Activated B cell treated with CpG ODN at 0.5 μM for 24 hours (primary cell): ENCODE data around the gene CIAO2A. TPM values are rescaled to one million over a fixed set of nuclear protein-coding genes. Genes with fewer than 3 reads are reported as not detected.
A peak's percentile ranks its signal among the peaks of the same experiment; 100 is the strongest.

Source experiments
- ATAC-seq: fragments of 200-7000 bp; cut with Tn5 transposase; one replicate; pipeline ENCODE4 v1.10.0; 2021; ENCODE audit warnings: low read depth, mild to moderate bottlenecking, moderate library complexity
- CTCF ChIA-PET: fragments of 350-600 bp; sonication (Branson Sonifier 250); formaldehyde crosslinking; loops from one replicate; lab custom pipeline; 2021; ENCODE audit warnings: antibody characterized with exemption; lab: Charles Lee
- POLR2A ChIA-PET: fragments of 350-600 bp; sonication (Branson Sonifier 250); formaldehyde crosslinking; loops from one replicate; lab custom pipeline; 2021; ENCODE audit warnings: antibody characterized with exemption; lab: Charles Lee
- DNase-seq: peaks from one replicate; pipeline ENCODE4 v3.0.0; 2022
- H3K27ac Mint-ChIP-seq: one replicate; pipeline ENCODE4 v1.8.0; 2020; ENCODE audit warnings: mixed read lengths
- H3K27me3 Mint-ChIP-seq: one replicate; pipeline ENCODE4 v1.8.0; 2021; ENCODE audit warnings: mixed read lengths
- H3K36me3 Mint-ChIP-seq: one replicate; pipeline ENCODE4 v1.8.0; 2021; ENCODE audit warnings: low read depth, mixed read lengths
- H3K4me1 Mint-ChIP-seq: one replicate; pipeline ENCODE4 v1.8.0; 2021; ENCODE audit warnings: mixed read lengths
- H3K4me3 Mint-ChIP-seq: one replicate; pipeline ENCODE4 v1.8.0; 2020; ENCODE audit warnings: mild to moderate bottlenecking, mixed read lengths
- H3K9me3 Mint-ChIP-seq: one replicate; pipeline ENCODE4 v1.8.0; 2020; ENCODE audit warnings: mixed read lengths
- intact Hi-C: fragments of 100-400 bp; cut with micrococcal nuclease; formaldehyde crosslinking; loops from one replicate; pipeline ENCODE4 v1.15.1; 2024
- total RNA-seq: library from RNA; stranded (reverse); gene quantifications from 2 replicates; pipeline ENCODE4 v1.2.3, GENCODE V29; 2022
- TF ChIP-seq, protein P1 (sequence below): fragments of 200-600 bp; IDR thresholded peaks from one replicate; pipeline ENCODE4 v1.8.0; 2022; ENCODE audit warnings: antibody characterized with exemption, mild to moderate bottlenecking

Gene CIAO2A
- total RNA-seq, 1 donor from 2014 or later, result 58.4 TPM

GRCh38 chr15:64037116-64037515 lies 56.5 kb downstream of the CIAO2A start:
- DNase-seq (no peak), ATAC-seq (no peak)
- TF ChIP-seq, protein P1, sequence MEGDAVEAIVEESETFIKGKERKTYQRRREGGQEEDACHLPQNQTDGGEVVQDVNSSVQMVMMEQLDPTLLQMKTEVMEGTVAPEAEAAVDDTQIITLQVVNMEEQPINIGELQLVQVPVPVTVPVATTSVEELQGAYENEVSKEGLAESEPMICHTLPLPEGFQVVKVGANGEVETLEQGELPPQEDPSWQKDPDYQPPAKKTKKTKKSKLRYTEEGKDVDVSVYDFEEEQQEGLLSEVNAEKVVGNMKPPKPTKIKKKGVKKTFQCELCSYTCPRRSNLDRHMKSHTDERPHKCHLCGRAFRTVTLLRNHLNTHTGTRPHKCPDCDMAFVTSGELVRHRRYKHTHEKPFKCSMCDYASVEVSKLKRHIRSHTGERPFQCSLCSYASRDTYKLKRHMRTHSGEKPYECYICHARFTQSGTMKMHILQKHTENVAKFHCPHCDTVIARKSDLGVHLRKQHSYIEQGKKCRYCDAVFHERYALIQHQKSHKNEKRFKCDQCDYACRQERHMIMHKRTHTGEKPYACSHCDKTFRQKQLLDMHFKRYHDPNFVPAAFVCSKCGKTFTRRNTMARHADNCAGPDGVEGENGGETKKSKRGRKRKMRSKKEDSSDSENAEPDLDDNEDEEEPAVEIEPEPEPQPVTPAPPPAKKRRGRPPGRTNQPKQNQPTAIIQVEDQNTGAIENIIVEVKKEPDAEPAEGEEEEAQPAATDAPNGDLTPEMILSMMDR, result no peak
- H3K9me3 Mint-ChIP-seq, result no peaks in the 10 kb centered on the region
- intact Hi-C loops, result no loop called here
- H3K4me3 Mint-ChIP-seq, result no peak overlapping the region
- no peak overlapping the region for H3K27ac Mint-ChIP-seq
- ChIA-PET CTCF (interaction anchor here (1.5 kb wide), 1 partner anchor 9 kb away, joined by 3 read pairs; the partner anchor contains the start of gene DAPK2), POLR2A (no interaction called here)
- H3K36me3 Mint-ChIP-seq, result no peaks in the 10 kb centered on the region
- H3K4me1 Mint-ChIP-seq, result peaks cover 18% of the 10 kb centered on the region
- no peaks in the 10 kb centered on the region for H3K27me3 Mint-ChIP-seq

GRCh38 chr15:64035525-64035924 lies 58.1 kb downstream of the CIAO2A start:
- intact Hi-C loops, result no loop called here

GRCh38 chr15:64034519-64034918 lies 59.1 kb downstream of the CIAO2A start:
- peak; percentile 34 for ATAC-seq
- Mint-ChIP-seq H3K4me3 (no peak overlapping the region), H3K4me1 (peaks cover 18% of the 10 kb centered on the region), H3K36me3 (no peaks in the 10 kb centered on the region), H3K27me3 (no peaks in the 10 kb centered on the region), H3K9me3 (no peaks in the 10 kb centered on the region), H3K27ac (peak overlapping the region; percentile 24)
- ChIA-PET POLR2A (interaction anchor here (1.0 to 1.3 kb wide), 2 partner anchors 10 to 24 kb away, joined by 3 read pairs; no protein-coding TSS in a partner anchor), CTCF (no interaction called here)
- no peak for DNase-seq
- TF ChIP-seq, protein P1, result no peak
- intact Hi-C loops, result no loop called here

More at GRCh38 chr15:64035525-64035924, 58.1 kb downstream of the CIAO2A start:
- H3K36me3 Mint-ChIP-seq, result no peaks in the 10 kb centered on the region
- H3K4me3 Mint-ChIP-seq, result no peak overlapping the region
- peaks cover 18% of the 10 kb centered on the region for H3K4me1 Mint-ChIP-seq
- TF ChIP-seq, protein P1, result no peak
- no peaks in the 10 kb centered on the region for H3K27me3 Mint-ChIP-seq
- CTCF ChIA-PET, result interaction anchor here (1.5 kb wide), 1 partner anchor 11 kb away, joined by 3 read pairs; the partner anchor contains the start of gene DAPK2
- H3K9me3 Mint-ChIP-seq, result no peaks in the 10 kb centered on the region
- POLR2A ChIA-PET, result interaction anchor here (1.3 kb wide), 1 partner anchor 25 kb away, joined by 3 read pairs; no protein-coding TSS in a partner anchor
- no peak for ATAC-seq
- H3K27ac Mint-ChIP-seq, result peak overlapping the region; percentile 57
- no peak for DNase-seq

DNA sequence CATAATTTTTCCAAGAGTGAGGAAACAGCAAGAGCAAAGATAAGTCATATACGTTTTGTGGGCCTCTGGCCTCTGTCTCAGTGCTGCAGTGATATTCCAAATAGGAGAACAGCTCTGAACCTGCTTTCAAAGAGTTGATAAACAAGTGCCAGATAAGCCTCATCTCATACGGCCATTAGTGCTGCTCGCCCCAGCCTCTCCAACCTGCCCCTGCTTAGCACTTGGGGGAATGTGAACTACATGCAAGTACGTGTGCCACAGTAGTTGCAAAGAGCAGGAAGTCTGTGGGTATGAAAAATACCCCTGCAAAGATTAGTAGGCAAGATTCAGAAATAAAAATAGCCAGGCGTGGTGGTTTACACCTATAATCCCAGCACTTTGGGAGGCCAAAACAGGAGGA lies 61.3 kb downstream of the CIAO2A start:
- intact Hi-C loops, result no loop called here
- Mint-ChIP-seq H3K36me3 (no peaks in the 10 kb centered on the region), H3K27ac (no peak overlapping the region), H3K27me3 (no peaks in the 10 kb centered on the region), H3K4me1 (peaks cover 25% of the 10 kb centered on the region), H3K9me3 (no peaks in the 10 kb centered on the region), H3K4me3 (no peak overlapping the region)
- ChIA-PET POLR2A (interaction anchor here (1.1 kb wide), 1 partner anchor 10 kb away, joined by 3 read pairs; no protein-coding TSS in a partner anchor), CTCF (no interaction called here)
- TF ChIP-seq, protein P1, result no peak
- DNase-seq (no peak), ATAC-seq (no peak)

DNA sequence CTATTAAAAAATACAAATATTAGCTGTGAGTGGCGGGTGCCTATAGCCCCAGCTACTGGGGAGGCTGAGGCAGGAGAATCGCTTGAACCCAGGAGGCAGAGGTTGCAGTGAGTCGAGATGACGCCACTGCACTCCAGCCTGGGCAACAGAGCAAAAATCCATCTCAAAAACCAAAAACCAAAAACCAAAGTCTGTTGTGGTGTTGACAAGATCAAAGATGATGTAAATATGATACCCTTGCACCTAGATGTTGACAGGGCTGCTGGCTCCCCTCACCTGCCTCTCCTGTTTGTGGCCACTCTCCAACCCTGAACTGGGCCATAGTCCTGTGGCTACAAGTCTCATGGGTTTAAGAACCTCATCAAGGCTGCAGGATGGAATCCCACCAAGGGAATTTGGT lies 63.5 kb downstream of the CIAO2A start:
- no peak for ATAC-seq
- H3K4me1 Mint-ChIP-seq, result peaks cover 25% of the 10 kb centered on the region

More for the DNA sequence above, 63.5 kb downstream of the CIAO2A start:
- ChIA-PET CTCF (interaction anchor here (1.0 kb wide), 1 partner anchor 277 kb away, joined by 4 read pairs; no protein-coding TSS in a partner anchor), POLR2A (interaction anchor here (0.6 kb wide), 1 partner anchor 517 kb away, joined by 4 read pairs; no protein-coding TSS in a partner anchor)
- TF ChIP-seq, protein P1, result no peak
- Mint-ChIP-seq H3K36me3 (no peaks in the 10 kb centered on the region), H3K27me3 (no peaks in the 10 kb centered on the region), H3K9me3 (no peaks in the 10 kb centered on the region), H3K4me3 (no peak overlapping the region), H3K27ac (no peak overlapping the region)
- no peak for DNase-seq
- intact Hi-C loops, result no loop called here
